Tibial nerve (tissue), 4 donors: Measurements from ENCODE around the gene SAMD1. TPM values are rescaled to one million over a fixed set of nuclear protein-coding genes. Genes with fewer than 3 reads are reported as not detected.

ENCODE experiments used
- DNase-seq, 2 donors: peaks; one replicate each; pipeline ENCODE4 v3.0.0-alpha.2; 2019; ENCODE audit warnings: low spot score in 2 of 2
- H3K27ac ChIP-seq, 4 donors: fragments of 200-600 bp; sonication (generic) in 3 of 4; one replicate each; pipeline ENCODE4 v1.5.1; 2017 to 2019; ENCODE audit warnings: mild to moderate bottlenecking in 1 of 4
- H3K27me3 ChIP-seq, 2 donors: fragments of 200-600 bp; sonication (generic) in 1 of 2; one replicate each; pipeline versions ENCODE4 v1.5.1 to v1.6.0; 2017 to 2019
- H3K36me3 ChIP-seq, 3 donors: fragments of 200-600 bp; sonication (generic); one replicate each; pipeline ENCODE4 v1.5.1; 2018 to 2019
- H3K4me1 ChIP-seq, 4 donors: fragments of 200-600 bp; sonication (generic) in 3 of 4; one replicate each; pipeline ENCODE4 v1.5.1; 2017 to 2019
- H3K4me3 ChIP-seq, 4 donors: fragments of 200-600 bp; sonication (generic) in 3 of 4; one replicate each; pipeline ENCODE4 v1.5.1; 2017 to 2019; ENCODE audit warnings: mild to moderate bottlenecking in 1 of 4, moderate library complexity in 1 of 4
- H3K9me3 ChIP-seq, 4 donors: fragments of 200-600 bp; sonication (generic) in 3 of 4; one replicate each; pipeline ENCODE4 v1.5.1; 2017 to 2019
- CTCF ChIP-seq, 5 experiments: fragments of 200-600 bp in 3 of 5; fragments of 450-650 bp in 2 of 5; sonication (generic) in 3 of 5; IDR thresholded peaks; one replicate each; pipeline ENCODE4 v1.5.1; 2016 to 2019; ENCODE audit warnings: antibody characterized with exemption in 5 of 5, mild to moderate bottlenecking in 3 of 5, moderate library complexity in 2 of 5
- EP300 ChIP-seq, 2 donors: sonication (generic); formaldehyde crosslinking; IDR thresholded peaks; one replicate each; pipeline ENCODE4 v1.6.1; 2017; ENCODE audit warnings: antibody characterized with exemption in 2 of 2, mild to moderate bottlenecking in 1 of 2
- POLR2A ChIP-seq, 2 donors: fragments of 450-650 bp; IDR thresholded peaks; one replicate each; pipeline ENCODE4 v1.6.1; 2017; ENCODE audit warnings: antibody characterized with exemption in 2 of 2, mild to moderate bottlenecking in 2 of 2, moderate library complexity in 2 of 2
- WGBS, 2 donors: methylation state at CpG; one replicate each; pipeline ENCODE4 v1.1.5; 2018; 5-methylcytosine and 5-hydroxymethylcytosine counted together
- total RNA-seq, 4 donors: library from RNA; depleted of rRNA; stranded (reverse); fragments of >200 nt; gene quantifications; one replicate each; pipeline ENCODE4 v1.1.0, GENCODE V29; 2016

The SAMD1 gene
- total RNA-seq, 4 donors from 2014 or later, result 5.9 to 31.4 (median 19.0) TPM

GRCh38 chr19:14089662-14090508, 666 bp downstream of the SAMD1 start:
- TF ChIP-seq CTCF (IDR thresholded peaks at IDR 0.05) (peak in 2 of 5 experiments; percentile 34 to 43), POLR2A (IDR thresholded peaks at IDR 0.05) (no peak)
- peak in 1 of 2 donors; percentile 17 for DNase-seq
- H3K4me3 ChIP-seq, result peak overlapping the region; percentile 49 to 95 (median 78)
- H3K9me3 ChIP-seq, result peaks cover 0 to 11% (median 3%) of the 10 kb centered on the region in 4 donors
- no peaks in the 10 kb centered on the region for H3K27me3 ChIP-seq
- H3K4me1 ChIP-seq, result peaks cover 0 to 22% (median 6%) of the 10 kb centered on the region in 4 donors
- H3K27ac ChIP-seq, result peak overlapping the region in 3 of 4 donors; percentile 91 to 95 (median 94)
- WGBS, 2 donors, result 0 to 1% methylated on average over 6 to 67 of the region's 142 CpGs
- peaks cover 0 to 36% (median 0%) of the 10 kb centered on the region in 3 donors for H3K36me3 ChIP-seq

GRCh38 chr19:14089412-14089661, 1.2 kb downstream of the SAMD1 start:
- H3K36me3 ChIP-seq, result peaks cover 0 to 32% (median 0%) of the 10 kb centered on the region in 3 donors
- 17% methylated on average over 14 to 16 of the region's 16 CpGs for WGBS, 2 donors
- peak overlapping the region in 3 of 4 donors; percentile 32 to 95 (median 86) for H3K4me3 ChIP-seq
- peaks cover 0 to 11% (median 3%) of the 10 kb centered on the region in 4 donors for H3K9me3 ChIP-seq
- peak overlapping the region in 2 of 4 donors; percentile 34 to 54 for H3K27ac ChIP-seq
- peaks cover 0 to 22% (median 6%) of the 10 kb centered on the region in 4 donors for H3K4me1 ChIP-seq
- no peaks in the 10 kb centered on the region for H3K27me3 ChIP-seq
- TF ChIP-seq EP300 (IDR thresholded peaks at IDR 0.05) (no peak), CTCF (IDR thresholded peaks at IDR 0.05) (no peak), POLR2A (IDR thresholded peaks at IDR 0.05) (no peak)
- peak in 1 of 2 donors; percentile 20 for DNase-seq

GRCh38 chr19:14088634-14089411, 1.7 kb downstream of the SAMD1 start:
- Histone ChIP-seq H3K9me3 (peaks cover 0 to 11% (median 3%) of the 10 kb centered on the region in 4 donors), H3K4me3 (peak overlapping the region in 2 of 4 donors; percentile 32 to 86), H3K4me1 (peaks cover 0 to 22% (median 6%) of the 10 kb centered on the region in 4 donors), H3K27ac (peak overlapping the region in 2 of 4 donors; percentile 34 to 54), H3K36me3 (peaks cover 0 to 32% (median 0%) of the 10 kb centered on the region in 3 donors), H3K27me3 (no peaks in the 10 kb centered on the region)
- TF ChIP-seq EP300 (IDR thresholded peaks at IDR 0.05), result no peak
- TF ChIP-seq POLR2A (IDR thresholded peaks at IDR 0.05), result no peak
- no peak for TF ChIP-seq CTCF (IDR thresholded peaks at IDR 0.05)
- WGBS, 2 donors, result 88 to 91% methylated on average over 30 of the region's 30 CpGs
- no peak for DNase-seq

- DNase-seq, result no peak
- H3K9me3 ChIP-seq, result no peaks in the 10 kb centered on the region
- H3K27me3 ChIP-seq, result no peaks in the 10 kb centered on the region
- no peak for TF ChIP-seq CTCF (IDR thresholded peaks at IDR 0.05)
- WGBS, 2 donors, result 84 to 88% methylated on average over 5 of the region's 5 CpGs
- H3K4me1 ChIP-seq, result peaks cover 0 to 28% (median 5%) of the 10 kb centered on the region in 4 donors
- no peak overlapping the region for H3K27ac ChIP-seq
- H3K4me3 ChIP-seq, result no peak overlapping the region
- H3K36me3 ChIP-seq, result peaks cover 0 to 25% (median 0%) of the 10 kb centered on the region in 3 donors
Observed at GRCh38 chr19:14086098-14086497, 4.5 kb downstream of the SAMD1 start.
